ENCODE measurements around the gene COX17.

Gene COX17

GRCh38 chr3:119642746-119643473, 34.3 kb downstream of the COX17 start:
- DNase-seq = no peak

GRCh38 chr3:119641416-119641815, 35.8 kb downstream of the COX17 start:
- DNase-seq = no peak

- no peak for DNase-seq
These were observed 37.5 kb downstream of the COX17 start for GRCh38 chr3:119639494-119640350.

- no peak for DNase-seq
These were observed 39.3 kb downstream of the COX17 start for GRCh38 chr3:119637679-119638477.

- DNase-seq = no peak
These were observed 40.2 kb downstream of the COX17 start for GRCh38 chr3:119636891-119637611.

- no peak for DNase-seq
These were observed 41.0 kb downstream of the COX17 start for GRCh38 chr3:119636249-119636648.

GRCh38 chr3:119635719-119636118, 41.5 kb downstream of the COX17 start:
- no peak for DNase-seq

GRCh38 chr3:119632829-119633228, 44.4 kb downstream of the COX17 start:
- DNase-seq = no peak

GRCh38 chr3:119632216-119632615, 45.0 kb downstream of the COX17 start:
- DNase-seq = no peak

- no peak for DNase-seq
These were observed 45.7 kb downstream of the COX17 start for GRCh38 chr3:119631516-119631915.

GRCh38 chr3:119630880-119631329, 46.3 kb downstream of the COX17 start:
- DNase-seq = no peak

- DNase-seq = no peak
These were observed 46.9 kb downstream of the COX17 start for GRCh38 chr3:119630128-119630879.

GRCh38 chr3:119628816-119629445, 48.3 kb downstream of the COX17 start:
- no peak for DNase-seq

GRCh38 chr3:119628390-119628789, 48.8 kb downstream of the COX17 start:
- DNase-seq = peak in 1 of 2 donors; percentile 8

GRCh38 chr3:119627461-119627860, 49.7 kb downstream of the COX17 start:
- DNase-seq = no peak

GRCh38 chr3:119626196-119626595, 51.0 kb downstream of the COX17 start:
- no peak for DNase-seq

GRCh38 chr3:119625451-119626153, 51.6 kb downstream of the COX17 start:
- DNase-seq = no peak

- no peak for DNase-seq
These were observed 53.0 kb downstream of the COX17 start for GRCh38 chr3:119624002-119624720.

GRCh38 chr3:119620899-119621298, 56.3 kb downstream of the COX17 start:
- DNase-seq = no peak

Measured in activated CD4-positive, alpha-beta T cell treated with anti-CD3 and anti-CD28 coated beads for 4 hours (primary cell).